NB4 (cell line): ENCODE measurements around the gene PDGFC.

Source experiments
- TF ChIP-seq, protein P1 (sequence below): IDR thresholded peaks from one replicate; pipeline ENCODE4 v1.5.1; 2012; ENCODE audit warnings: low read depth, low read length
- TF ChIP-seq, protein P2 (sequence below): IDR thresholded peaks from 2 replicates; pipeline ENCODE4 v1.6.1; 2011; ENCODE audit warnings: low read depth, low read length

- TF ChIP-seq, protein P1, sequence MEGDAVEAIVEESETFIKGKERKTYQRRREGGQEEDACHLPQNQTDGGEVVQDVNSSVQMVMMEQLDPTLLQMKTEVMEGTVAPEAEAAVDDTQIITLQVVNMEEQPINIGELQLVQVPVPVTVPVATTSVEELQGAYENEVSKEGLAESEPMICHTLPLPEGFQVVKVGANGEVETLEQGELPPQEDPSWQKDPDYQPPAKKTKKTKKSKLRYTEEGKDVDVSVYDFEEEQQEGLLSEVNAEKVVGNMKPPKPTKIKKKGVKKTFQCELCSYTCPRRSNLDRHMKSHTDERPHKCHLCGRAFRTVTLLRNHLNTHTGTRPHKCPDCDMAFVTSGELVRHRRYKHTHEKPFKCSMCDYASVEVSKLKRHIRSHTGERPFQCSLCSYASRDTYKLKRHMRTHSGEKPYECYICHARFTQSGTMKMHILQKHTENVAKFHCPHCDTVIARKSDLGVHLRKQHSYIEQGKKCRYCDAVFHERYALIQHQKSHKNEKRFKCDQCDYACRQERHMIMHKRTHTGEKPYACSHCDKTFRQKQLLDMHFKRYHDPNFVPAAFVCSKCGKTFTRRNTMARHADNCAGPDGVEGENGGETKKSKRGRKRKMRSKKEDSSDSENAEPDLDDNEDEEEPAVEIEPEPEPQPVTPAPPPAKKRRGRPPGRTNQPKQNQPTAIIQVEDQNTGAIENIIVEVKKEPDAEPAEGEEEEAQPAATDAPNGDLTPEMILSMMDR: no peak
- TF ChIP-seq, protein P2, sequence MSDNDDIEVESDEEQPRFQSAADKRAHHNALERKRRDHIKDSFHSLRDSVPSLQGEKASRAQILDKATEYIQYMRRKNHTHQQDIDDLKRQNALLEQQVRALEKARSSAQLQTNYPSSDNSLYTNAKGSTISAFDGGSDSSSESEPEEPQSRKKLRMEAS: no peak
Measured at GRCh38 chr4:156733582-156733981, 238.0 kb downstream of the PDGFC start.
